ENCODE results near the gene TIRAP.

Gene TIRAP

GRCh38 chr11:126336671-126337101 is 53.8 kb downstream of the TIRAP start:
- Histone ChIP-seq H3K9me3 (ENCODE audit: control insufficient read depth, low read length) (no peaks in the 10 kb centered on the region), H3K4me3 (ENCODE audit: low read length) (no peak overlapping the region), H3K36me3 (ENCODE audit: control insufficient read depth, insufficient read depth, low read length, severe bottlenecking) (no peaks in the 10 kb centered on the region), H3K9ac (ENCODE audit: low read length) (no peak overlapping the region), H3K27me3 (replicated peaks; ENCODE audit: control insufficient read depth, insufficient read depth, low read length) (no peaks in the 10 kb centered on the region), H3K4me1 (ENCODE audit: control insufficient read depth, insufficient read depth, low read length) (peaks cover 48% of the 10 kb centered on the region)
- no peak for DNase-seq (ENCODE audit: low read depth)

- no peak for DNase-seq (ENCODE audit: low read depth)
- Histone ChIP-seq H3K9ac (ENCODE audit: low read length) (no peak overlapping the region), H3K4me3 (ENCODE audit: low read length) (no peak overlapping the region)
Observed at GRCh38 chr11:126337126-126337473, 54.2 kb downstream of the TIRAP start.

GRCh38 chr11:126337474-126338241 is 54.8 kb downstream of the TIRAP start:
- H3K4me1 ChIP-seq (ENCODE audit: control insufficient read depth, insufficient read depth, low read length): peaks cover 45% of the 10 kb centered on the region

More at GRCh38 chr11:126337126-126337473, 54.2 kb downstream of the TIRAP start:
- peaks cover 48% of the 10 kb centered on the region for H3K4me1 ChIP-seq (ENCODE audit: control insufficient read depth, insufficient read depth, low read length)
- no peaks in the 10 kb centered on the region for H3K36me3 ChIP-seq (ENCODE audit: control insufficient read depth, insufficient read depth, low read length, severe bottlenecking)
- no peaks in the 10 kb centered on the region for H3K9me3 ChIP-seq (ENCODE audit: control insufficient read depth, low read length)
- no peaks in the 10 kb centered on the region for H3K27me3 ChIP-seq (replicated peaks; ENCODE audit: control insufficient read depth, insufficient read depth, low read length)

GRCh38 chr11:126338346-126339055 is 55.6 kb downstream of the TIRAP start:
- no peak overlapping the region for H3K4me3 ChIP-seq (ENCODE audit: low read length)
- peaks cover 3% of the 10 kb centered on the region for H3K36me3 ChIP-seq (ENCODE audit: control insufficient read depth, insufficient read depth, low read length, severe bottlenecking)
- DNase-seq (ENCODE audit: low read depth): no peak
- H3K27me3 ChIP-seq (replicated peaks; ENCODE audit: control insufficient read depth, insufficient read depth, low read length): no peaks in the 10 kb centered on the region
- H3K9ac ChIP-seq (ENCODE audit: low read length): no peak overlapping the region
- H3K4me1 ChIP-seq (ENCODE audit: control insufficient read depth, insufficient read depth, low read length): peaks cover 38% of the 10 kb centered on the region
- H3K9me3 ChIP-seq (ENCODE audit: control insufficient read depth, low read length): no peaks in the 10 kb centered on the region

More at GRCh38 chr11:126337474-126338241, 54.8 kb downstream of the TIRAP start:
- Histone ChIP-seq H3K9ac (ENCODE audit: low read length) (no peak overlapping the region), H3K36me3 (ENCODE audit: control insufficient read depth, insufficient read depth, low read length, severe bottlenecking) (no peaks in the 10 kb centered on the region), H3K4me3 (ENCODE audit: low read length) (no peak overlapping the region), H3K9me3 (ENCODE audit: control insufficient read depth, low read length) (no peaks in the 10 kb centered on the region), H3K27me3 (replicated peaks; ENCODE audit: control insufficient read depth, insufficient read depth, low read length) (no peaks in the 10 kb centered on the region)
- no peak for DNase-seq (ENCODE audit: low read depth)

DNA sequence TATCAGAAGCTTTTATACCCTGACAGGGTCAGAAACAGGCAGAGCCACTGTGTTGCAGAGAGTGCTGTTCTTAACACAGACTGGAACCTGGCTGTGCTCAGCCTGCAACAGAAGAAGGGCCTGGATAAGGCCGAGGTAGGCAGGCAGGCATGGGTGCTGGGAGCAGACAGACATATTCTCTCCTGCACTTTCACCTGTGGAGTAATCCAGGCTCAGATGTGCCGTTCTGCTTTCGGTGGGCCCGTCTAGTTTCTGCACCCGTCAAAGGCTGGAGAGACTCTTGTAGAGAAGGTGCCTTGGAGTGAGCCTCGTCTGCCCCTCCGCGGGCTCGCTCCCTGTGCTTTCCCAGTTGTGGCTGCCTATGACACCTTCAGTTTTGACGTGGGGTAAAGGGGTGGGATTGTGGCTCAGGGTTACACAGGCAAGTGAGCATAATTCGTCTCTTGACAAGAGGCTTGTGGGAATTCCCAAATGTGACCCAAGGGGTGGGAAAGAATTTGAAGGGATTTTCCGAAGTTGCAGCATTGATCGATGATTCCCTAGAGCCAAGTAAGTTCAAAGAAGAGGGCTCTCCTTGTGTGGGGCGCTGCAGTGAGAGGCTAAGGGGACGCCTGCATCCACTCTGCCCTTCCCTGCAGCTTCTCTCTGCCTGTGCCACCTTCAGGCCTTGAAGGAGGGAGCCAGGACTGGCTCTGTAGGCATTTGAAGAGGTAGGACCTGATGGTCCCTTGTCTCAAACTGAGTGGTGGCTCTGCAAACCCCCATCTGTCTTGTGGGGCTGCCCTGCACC is 56.4 kb downstream of the TIRAP start:
- H3K4me1 ChIP-seq (ENCODE audit: control insufficient read depth, insufficient read depth, low read length): peaks cover 38% of the 10 kb centered on the region
- DNase-seq (ENCODE audit: low read depth): no peak

DNA sequence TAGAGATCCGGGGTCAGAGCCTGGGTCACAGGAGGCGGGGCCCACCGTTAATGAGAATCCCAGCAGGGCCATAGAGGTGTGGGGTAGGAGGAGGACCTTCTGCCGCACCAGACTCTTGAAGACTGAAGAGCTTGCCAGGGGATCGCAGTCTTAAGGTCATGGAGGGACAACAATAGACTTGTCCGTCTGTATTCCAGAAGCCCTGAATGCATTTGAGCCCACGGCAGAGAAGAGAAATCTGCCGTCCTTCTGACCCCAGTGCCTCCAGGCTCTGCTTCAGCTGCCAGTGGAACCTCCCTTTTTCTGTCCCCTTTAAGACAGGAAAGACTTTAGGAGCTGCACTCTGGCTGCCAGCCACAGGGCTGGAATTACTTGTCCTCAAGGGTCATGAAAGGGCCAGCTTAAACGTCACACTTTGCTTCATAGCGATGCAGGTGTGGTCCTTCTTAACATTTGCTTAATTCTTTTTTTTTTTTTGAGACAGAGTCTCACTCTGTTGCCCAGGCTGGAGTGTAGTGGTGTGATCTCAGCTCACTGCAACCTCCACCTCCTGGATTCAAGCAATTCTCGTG is 57.1 kb downstream of the TIRAP start:
- Histone ChIP-seq H3K36me3 (ENCODE audit: control insufficient read depth, insufficient read depth, low read length, severe bottlenecking) (peaks cover 7% of the 10 kb centered on the region), H3K4me1 (ENCODE audit: control insufficient read depth, insufficient read depth, low read length) (peaks cover 32% of the 10 kb centered on the region), H3K4me3 (ENCODE audit: low read length) (no peak overlapping the region), H3K27me3 (replicated peaks; ENCODE audit: control insufficient read depth, insufficient read depth, low read length) (no peaks in the 10 kb centered on the region), H3K9me3 (ENCODE audit: control insufficient read depth, low read length) (no peaks in the 10 kb centered on the region), H3K9ac (ENCODE audit: low read length) (no peak overlapping the region)
- DNase-seq (ENCODE audit: low read depth): no peak

More for the DNA sequence above, 56.4 kb downstream of the TIRAP start:
- Histone ChIP-seq H3K4me3 (ENCODE audit: low read length) (no peak overlapping the region), H3K36me3 (ENCODE audit: control insufficient read depth, insufficient read depth, low read length, severe bottlenecking) (peaks cover 7% of the 10 kb centered on the region), H3K27me3 (replicated peaks; ENCODE audit: control insufficient read depth, insufficient read depth, low read length) (no peaks in the 10 kb centered on the region), H3K9ac (ENCODE audit: low read length) (no peak overlapping the region), H3K9me3 (ENCODE audit: control insufficient read depth, low read length) (no peaks in the 10 kb centered on the region)

- Histone ChIP-seq H3K4me1 (ENCODE audit: control insufficient read depth, insufficient read depth, low read length) (peaks cover 32% of the 10 kb centered on the region), H3K4me3 (ENCODE audit: low read length) (no peak overlapping the region), H3K9ac (ENCODE audit: low read length) (no peak overlapping the region), H3K9me3 (ENCODE audit: control insufficient read depth, low read length) (no peaks in the 10 kb centered on the region), H3K36me3 (ENCODE audit: control insufficient read depth, insufficient read depth, low read length, severe bottlenecking) (peaks cover 7% of the 10 kb centered on the region), H3K27me3 (replicated peaks; ENCODE audit: control insufficient read depth, insufficient read depth, low read length) (no peaks in the 10 kb centered on the region)
- no peak for DNase-seq (ENCODE audit: low read depth)
Observed at GRCh38 chr11:126340960-126341606, 58.2 kb downstream of the TIRAP start.

- Histone ChIP-seq H3K4me1 (ENCODE audit: control insufficient read depth, insufficient read depth, low read length) (peaks cover 39% of the 10 kb centered on the region), H3K4me3 (ENCODE audit: low read length) (no peak overlapping the region), H3K36me3 (ENCODE audit: control insufficient read depth, insufficient read depth, low read length, severe bottlenecking) (peaks cover 7% of the 10 kb centered on the region), H3K9ac (ENCODE audit: low read length) (no peak overlapping the region), H3K27me3 (replicated peaks; ENCODE audit: control insufficient read depth, insufficient read depth, low read length) (no peaks in the 10 kb centered on the region), H3K9me3 (ENCODE audit: control insufficient read depth, low read length) (no peaks in the 10 kb centered on the region)
- DNase-seq (ENCODE audit: low read depth): peak; percentile 85
Observed at GRCh38 chr11:126341760-126342161, 58.9 kb downstream of the TIRAP start.

DNA sequence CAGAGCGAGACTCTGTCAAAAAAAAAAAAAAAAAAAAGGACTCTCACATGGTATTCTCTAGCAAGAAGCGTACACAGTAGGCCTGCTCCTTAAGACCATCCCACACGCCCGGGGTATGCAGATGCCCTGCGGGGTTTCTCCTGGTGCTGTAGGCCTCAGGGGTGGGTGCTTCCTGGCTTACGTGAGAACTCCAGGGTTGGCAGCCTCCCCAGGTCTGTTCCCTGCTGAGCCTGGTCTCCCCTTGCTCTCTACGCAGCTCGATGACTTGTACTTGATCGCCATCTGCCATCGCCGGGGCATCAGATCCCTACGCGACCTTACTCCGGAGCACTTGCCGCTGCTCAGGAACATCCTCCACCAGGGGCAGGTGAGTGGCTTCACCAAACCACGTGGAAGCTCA is 60.2 kb downstream of the TIRAP start:
- peaks cover 7% of the 10 kb centered on the region for H3K36me3 ChIP-seq (ENCODE audit: control insufficient read depth, insufficient read depth, low read length, severe bottlenecking)

More for the DNA sequence above, 60.2 kb downstream of the TIRAP start:
- no peak overlapping the region for H3K9ac ChIP-seq (ENCODE audit: low read length)
- H3K27me3 ChIP-seq (replicated peaks; ENCODE audit: control insufficient read depth, insufficient read depth, low read length): no peaks in the 10 kb centered on the region
- H3K4me3 ChIP-seq (ENCODE audit: low read length): no peak overlapping the region
- no peaks in the 10 kb centered on the region for H3K9me3 ChIP-seq (ENCODE audit: control insufficient read depth, low read length)
- H3K4me1 ChIP-seq (ENCODE audit: control insufficient read depth, insufficient read depth, low read length): peaks cover 43% of the 10 kb centered on the region
- no peak for DNase-seq (ENCODE audit: low read depth)

All from adipocyte (in vitro differentiated cells).